GM12872 (cell line): ENCODE measurements around the gene ABCC6.

Experiments used
- CTCF ChIP-seq: IDR thresholded peaks from 3 replicates; pipeline ENCODE4 v1.5.1; 2011; ENCODE audit warnings: low read depth, mild to moderate bottlenecking, low read length, moderate library complexity; ENCODE audit not compliant: insufficient read depth

ABCC6 gene

DNA sequence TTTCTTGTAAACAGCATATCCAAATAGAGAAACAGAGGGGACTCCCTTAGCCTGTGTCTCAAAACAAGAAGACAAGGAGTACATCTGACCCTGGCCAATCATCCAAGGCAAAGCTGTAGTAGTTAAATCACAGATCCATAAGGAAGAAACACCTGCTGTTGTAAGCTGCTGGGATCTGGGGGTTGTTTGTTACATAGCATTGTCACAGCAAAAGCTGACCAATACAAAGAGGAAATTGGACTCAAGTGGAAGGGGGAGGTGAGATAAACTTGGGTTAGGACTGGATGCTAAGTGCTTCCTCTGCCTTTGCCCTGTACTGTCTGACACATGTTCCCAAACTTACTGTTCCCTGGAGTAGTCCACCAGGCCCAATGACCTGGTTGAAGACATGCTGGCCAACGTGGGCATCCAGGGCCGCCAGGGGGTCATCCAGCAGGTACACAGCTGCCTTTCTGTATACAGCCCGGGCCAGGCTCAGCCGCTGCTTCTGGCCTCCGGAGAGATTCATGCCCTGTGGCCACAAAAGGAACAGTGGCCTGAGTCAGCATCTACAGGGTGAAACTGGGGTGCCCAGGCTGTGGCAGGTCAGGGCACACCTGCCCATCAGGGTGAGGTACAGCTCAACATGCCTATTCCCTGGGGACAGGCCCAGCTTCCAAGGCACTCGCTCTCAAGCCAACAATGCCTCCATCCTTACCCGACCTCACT lies 44.7 kb downstream of the ABCC6 start:
- TF ChIP-seq CTCF: no peak

GRCh38 chr16:16176328-16176727 lies 47.0 kb downstream of the ABCC6 start:
- TF ChIP-seq CTCF: no peak

- no peak for TF ChIP-seq CTCF
Observed at GRCh38 chr16:16175296-16175695, 48.0 kb downstream of the ABCC6 start.

DNA sequence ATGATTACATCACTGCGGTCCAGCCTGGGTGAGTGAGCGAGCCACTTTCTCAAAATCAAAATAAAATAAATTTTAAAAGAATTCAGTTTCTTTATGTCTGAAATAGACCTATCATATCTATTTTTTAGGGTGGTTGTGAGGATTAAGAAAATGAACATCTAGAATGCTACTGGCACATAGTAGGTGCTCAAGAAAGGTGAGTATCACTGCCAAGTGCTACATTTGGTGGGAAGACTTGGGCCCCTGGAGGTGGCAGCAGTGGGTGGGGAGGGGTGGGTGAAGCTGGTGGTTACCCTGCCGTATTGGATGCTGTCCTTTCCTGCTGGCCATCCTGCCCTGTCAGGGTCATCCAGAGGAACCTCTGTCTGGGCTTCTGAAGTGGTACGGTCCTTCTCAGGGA lies 50.3 kb downstream of the ABCC6 start:
- no peak for TF ChIP-seq CTCF

GRCh38 chr16:16171332-16171919 lies 51.9 kb downstream of the ABCC6 start:
- TF ChIP-seq CTCF: no peak

DNA sequence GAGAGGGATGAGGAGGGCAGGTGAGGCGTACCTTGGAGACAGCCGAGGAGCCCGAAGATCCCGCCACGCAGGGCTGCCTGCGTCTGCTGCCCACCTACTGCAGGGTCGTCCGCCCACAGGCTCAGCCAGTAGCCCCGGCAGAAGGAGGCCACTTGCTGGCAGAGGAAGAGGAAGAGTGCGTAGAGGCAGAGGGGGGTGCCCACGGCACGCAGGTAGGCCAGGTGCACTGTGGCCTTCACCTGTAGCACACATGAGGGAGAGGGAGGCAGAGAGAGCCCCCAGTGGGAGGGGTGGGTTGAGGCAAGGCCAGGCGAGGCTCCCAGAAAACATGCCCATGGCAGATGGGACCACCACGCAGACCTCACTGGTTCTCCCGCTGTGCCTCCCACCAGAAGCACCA lies 53.7 kb downstream of the ABCC6 start:
- no peak for TF ChIP-seq CTCF

- TF ChIP-seq CTCF: no peak
Observed at GRCh38 chr16:16168431-16168830, 54.9 kb downstream of the ABCC6 start.
